COLO668 (cell line): ENCODE measurements around the gene BAIAP2L2.
"Not testable (repeated sequence)": the region's sequence is repeated elsewhere in the genome, so short reads cannot be mapped to it uniquely, and the experiment has no call there.

ENCODE experiments used
- DNase-seq: peaks from one replicate; lab custom pipeline; 2025; ENCODE audit not compliant: unreplicated experiment; lab: John Stamatoyannopoulos, UW

The BAIAP2L2 gene, protein sequence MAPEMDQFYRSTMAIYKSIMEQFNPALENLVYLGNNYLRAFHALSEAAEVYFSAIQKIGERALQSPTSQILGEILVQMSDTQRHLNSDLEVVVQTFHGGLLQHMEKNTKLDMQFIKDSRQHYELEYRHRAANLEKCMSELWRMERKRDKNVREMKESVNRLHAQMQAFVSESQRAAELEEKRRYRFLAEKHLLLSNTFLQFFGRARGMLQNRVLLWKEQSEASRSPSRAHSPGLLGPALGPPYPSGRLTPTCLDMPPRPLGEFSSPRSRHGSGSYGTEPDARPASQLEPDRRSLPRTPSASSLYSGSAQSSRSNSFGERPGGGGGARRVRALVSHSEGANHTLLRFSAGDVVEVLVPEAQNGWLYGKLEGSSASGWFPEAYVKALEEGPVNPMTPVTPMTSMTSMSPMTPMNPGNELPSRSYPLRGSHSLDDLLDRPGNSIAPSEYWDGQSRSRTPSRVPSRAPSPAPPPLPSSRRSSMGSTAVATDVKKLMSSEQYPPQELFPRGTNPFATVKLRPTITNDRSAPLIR

DNA sequence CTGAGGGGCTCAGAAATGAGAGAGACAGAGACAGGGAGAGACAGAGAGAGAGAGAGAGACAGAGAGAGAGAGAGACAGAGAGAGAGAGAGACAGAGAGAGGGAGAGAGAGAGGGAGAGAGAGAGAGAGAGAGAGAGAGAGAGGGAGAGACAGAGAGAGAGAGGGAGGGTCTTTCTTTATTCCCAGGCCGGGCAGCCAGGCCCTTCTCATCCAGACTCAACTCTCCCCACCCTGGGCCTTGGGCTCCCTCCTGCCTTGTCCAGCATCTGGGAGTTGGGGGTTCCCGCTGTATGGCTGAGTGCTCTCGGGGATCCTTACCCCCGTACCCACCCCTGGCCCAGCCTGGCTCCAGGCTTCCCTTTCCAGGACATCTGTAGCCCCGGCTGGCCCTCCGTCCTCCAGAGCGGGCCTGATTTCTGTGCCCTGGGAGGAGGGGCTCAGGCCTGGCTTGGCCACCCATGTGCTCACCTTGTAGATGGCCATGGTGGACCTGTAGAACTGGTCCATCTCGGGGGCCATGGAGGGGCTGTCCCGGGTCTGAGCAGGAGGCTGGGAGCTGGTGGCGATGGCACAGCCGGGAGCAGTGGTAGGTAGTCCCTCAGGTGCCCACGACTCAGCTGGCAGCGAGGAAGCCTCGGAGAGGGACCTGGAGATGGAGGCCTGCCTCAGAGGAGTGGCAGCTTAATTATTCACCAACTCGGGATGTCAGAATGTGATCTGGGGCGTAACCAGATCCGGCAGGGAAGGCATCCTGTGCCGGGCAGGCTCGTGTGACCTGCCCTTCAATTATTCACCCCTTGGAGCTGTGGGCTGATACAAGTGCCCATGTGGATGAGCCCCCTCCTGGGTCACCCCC, at the start of gene BAIAP2L2:
BAIAP2L2 (minus strand) TSS at position 677 of the 855 bp plus-strand sequence; CDS start at position 518, 159 bp downstream.
- DNase-seq = peak; percentile 80

DNA sequence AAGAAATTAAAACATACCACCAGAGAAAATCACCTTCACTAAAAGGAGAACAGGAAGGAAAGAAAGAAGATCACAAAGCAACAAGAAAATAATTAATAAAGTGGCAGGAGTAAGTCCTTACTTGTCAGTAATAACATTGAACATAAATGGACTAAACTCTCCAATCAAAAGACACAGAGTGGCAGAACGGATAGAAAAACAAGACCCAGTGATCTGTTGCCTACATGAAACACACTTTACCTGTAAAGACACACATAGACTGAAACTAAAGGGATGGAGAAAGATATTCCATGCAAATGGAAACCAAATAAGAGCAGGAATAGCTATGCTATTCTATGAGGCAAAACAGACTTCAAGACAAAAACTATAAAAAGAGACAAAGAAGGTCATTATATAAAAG, 45.2 kb upstream of the BAIAP2L2 start:
- no peak for DNase-seq

GRCh38 chr22:38154563-38154915, 44.1 kb upstream of the BAIAP2L2 start:
- not testable (repeated sequence) for DNase-seq

GRCh38 chr22:38153821-38154562, 43.5 kb upstream of the BAIAP2L2 start:
- DNase-seq = no peak

DNA sequence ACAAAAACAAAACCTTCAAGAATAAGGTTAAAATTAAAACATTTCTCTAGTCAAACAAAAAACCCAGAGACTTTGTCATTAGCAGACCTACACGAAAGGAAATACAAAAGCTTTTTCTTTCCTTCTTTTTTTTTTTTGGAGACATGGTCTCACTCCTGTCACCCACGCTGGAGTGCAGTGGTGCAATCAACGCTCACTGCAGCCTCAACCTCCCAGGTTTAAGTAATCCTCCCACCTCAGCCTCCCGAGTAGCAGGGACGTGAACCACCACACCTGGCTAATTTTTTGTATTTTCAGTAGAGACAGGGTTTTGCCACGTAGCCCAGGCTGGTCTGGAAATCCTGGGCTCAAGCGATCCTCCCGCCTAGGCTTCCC, 40.6 kb upstream of the BAIAP2L2 start:
- no peak for DNase-seq

GRCh38 chr22:38148245-38148644, 37.8 kb upstream of the BAIAP2L2 start:
- no peak for DNase-seq

DNA sequence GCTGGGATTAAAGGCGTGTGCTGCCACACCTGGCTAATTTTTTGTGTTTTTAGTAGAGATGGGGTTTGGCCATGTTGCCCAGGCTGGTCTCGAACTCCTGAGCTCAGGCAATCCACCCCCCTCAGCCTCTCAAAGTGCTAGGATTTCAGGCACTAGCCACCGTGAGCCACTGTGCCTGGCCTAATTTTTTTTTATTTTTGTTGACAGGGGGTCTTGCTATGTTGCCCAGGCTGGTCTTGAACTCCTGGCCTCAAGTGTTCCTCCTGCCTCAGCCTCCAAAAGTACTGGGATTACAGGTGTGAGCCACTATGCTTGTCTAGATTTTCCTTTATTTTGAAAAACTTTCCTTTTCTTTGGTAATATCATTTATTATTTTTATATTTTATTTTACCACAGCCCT, 35.7 kb upstream of the BAIAP2L2 start:
- not testable (repeated sequence) for DNase-seq

DNA sequence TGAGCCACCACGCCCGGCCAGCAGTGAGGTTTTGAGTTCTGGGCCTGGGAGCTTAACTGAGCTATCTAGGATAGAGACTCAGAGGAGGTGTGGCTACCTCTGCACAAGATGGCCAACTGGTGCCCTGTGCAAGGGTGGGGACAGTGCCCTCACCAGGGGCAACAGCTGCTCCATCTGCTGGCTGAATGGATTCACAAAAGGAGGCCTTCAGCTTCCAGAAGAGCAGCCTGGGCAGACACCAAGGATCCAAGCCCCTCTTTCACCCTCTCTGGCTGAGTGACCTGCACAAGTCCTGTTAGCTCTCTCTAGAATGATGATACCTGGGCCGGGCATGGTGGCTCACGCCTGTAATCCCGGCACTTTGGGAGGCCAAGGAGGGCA, 33.5 kb upstream of the BAIAP2L2 start:
- peak; percentile 51 for DNase-seq

GRCh38 chr22:38142606-38143005, 32.1 kb upstream of the BAIAP2L2 start:
- DNase-seq = no peak

- DNase-seq = no peak
These were observed 30.9 kb upstream of the BAIAP2L2 start for GRCh38 chr22:38141217-38141973.

- no peak for DNase-seq
These were observed 29.4 kb upstream of the BAIAP2L2 start for GRCh38 chr22:38139901-38140300.

DNA sequence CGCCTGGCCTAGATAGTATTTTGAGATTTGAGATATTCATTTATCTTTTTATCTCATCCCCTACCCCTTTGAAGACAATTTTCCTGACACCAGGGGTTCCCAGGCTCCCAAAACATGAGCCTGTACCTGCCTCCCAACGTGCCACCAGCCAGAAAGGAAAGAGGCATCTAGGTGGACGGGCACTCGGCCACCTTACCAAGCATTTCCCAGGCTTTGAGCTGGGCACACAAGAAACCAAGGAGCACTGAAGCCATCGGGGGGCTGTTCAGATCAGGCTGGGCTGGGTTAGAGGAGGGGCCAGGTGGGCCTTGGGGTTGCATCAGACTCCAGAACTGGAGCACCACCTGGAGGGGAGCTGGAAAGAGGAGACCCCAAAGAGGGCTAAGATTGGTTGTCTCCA, 28.5 kb upstream of the BAIAP2L2 start:
- DNase-seq = no peak

DNA sequence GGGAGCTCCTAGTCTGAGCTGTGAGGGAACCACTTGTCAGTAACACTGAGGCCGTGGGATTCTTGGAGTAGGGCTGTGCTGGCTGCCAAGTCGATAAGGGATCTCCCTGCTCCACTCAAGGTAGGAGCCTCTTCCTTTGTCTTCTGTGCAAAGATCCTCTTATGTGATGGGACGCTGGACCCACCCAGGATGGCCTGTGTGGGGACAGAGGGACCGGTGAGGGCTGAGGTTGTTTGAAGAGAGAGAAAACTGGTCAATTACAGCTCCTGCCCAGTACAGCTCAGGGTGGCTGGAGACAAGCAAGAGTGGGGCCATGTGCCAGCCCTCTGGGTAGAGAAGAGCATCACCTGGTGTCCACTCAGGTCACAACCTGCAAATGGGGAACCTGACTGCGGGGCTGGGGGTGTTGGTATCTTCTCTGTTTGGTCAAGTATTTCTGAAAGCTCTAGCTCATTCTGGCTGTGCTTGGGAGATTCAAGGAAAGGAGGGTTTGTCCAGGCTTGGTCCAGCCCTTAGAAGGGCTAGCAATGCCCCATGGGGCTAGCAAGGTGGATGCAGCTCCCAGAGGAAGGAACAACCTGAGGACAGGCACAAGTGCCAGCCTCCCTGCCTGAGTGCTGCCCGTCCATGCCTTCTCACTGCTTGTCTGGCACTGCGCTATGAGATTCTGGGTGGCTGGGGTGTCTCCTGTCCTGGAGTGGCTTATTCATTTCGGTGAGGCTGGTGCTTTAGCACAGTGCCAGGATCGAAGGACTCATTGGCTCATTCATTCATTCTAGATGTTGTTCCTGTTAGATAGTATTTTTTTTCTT, 27.6 kb upstream of the BAIAP2L2 start:
- DNase-seq = no peak

- DNase-seq = no peak
These were observed 26.1 kb upstream of the BAIAP2L2 start for GRCh38 chr22:38136607-38137006.

- DNase-seq = no peak
These were observed 24.7 kb upstream of the BAIAP2L2 start for GRCh38 chr22:38135133-38135706.

GRCh38 chr22:38133331-38133730, 22.8 kb upstream of the BAIAP2L2 start:
- DNase-seq = no peak

DNA sequence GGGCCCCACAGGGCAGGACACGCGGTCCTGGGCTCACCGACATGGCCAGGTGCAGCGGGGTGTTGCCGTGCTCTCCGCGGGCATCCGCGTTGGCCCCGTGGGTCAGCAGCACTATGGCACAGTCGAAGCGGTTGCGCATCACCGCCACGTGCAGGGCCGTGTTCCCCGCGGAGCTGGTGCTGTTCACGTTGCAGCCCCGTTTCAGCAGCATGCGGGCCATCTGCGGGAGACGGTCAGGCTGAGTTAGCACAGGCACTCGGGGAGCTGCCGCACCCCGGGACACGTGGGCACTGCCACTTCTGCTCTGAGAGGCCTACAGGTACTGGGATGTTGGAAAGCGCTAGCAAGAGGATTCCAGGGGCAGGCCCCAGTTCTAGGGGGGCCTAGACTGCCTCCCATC, 22.3 kb upstream of the BAIAP2L2 start:
- DNase-seq = no peak

- DNase-seq = no peak
These were observed 21.7 kb upstream of the BAIAP2L2 start for GRCh38 chr22:38132136-38132535.

DNA sequence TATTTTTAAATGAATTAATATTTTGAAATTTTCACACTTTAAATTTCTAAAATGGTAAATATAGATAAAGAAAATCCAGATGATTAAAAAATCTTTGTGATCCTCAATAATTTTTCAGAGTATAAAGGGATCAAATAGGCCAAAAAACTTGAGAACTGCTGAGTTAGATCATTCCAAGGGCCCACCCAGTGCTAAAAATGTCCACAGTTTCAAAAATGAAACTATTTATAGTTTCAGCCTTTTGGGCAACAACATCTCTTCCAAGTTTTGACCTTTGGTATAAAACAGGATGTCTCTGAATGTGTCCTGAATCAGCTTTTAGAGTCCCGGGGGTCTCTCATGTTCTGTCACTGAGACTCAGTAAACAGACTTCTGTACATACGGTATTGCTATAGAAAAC, 20.9 kb upstream of the BAIAP2L2 start:
- DNase-seq = no peak
